Activated T-helper 2 cell treated with anti-CD3 and anti-CD28 coated beads, Interferon-gamma antibody, Interleukin-2, Interleukin-4, amounts not matched to agents 10 μg/mL and 5 μg/mL and 100 μg/mL, durations not matched to agents 14 hours and 24 hours and 36 hours (primary cell): ENCODE data around the gene HGD. TPM values are rescaled to one million over a fixed set of nuclear protein-coding genes. Genes with fewer than 3 reads are reported as not detected.
A peak's percentile ranks its signal among the peaks of the same experiment; 100 is the strongest.
"Not testable (repeated sequence)": the region's sequence is repeated elsewhere in the genome, so short reads cannot be mapped to it uniquely, and the experiment has no call there.

Source experiments
- DNase-seq: peaks from one replicate; pipeline ENCODE4 v3.0.0; 2021; ENCODE audit warnings: low spot score
- H3K27ac Mint-ChIP-seq: one replicate; pipeline ENCODE4 v1.8.0; 2021; ENCODE audit warnings: mixed read lengths
- H3K27me3 Mint-ChIP-seq: one replicate; pipeline ENCODE4 v1.8.0; 2021; ENCODE audit warnings: low read depth, mixed read lengths
- H3K36me3 Mint-ChIP-seq: one replicate; pipeline ENCODE4 v1.8.0; 2021; ENCODE audit warnings: low read depth, mixed read lengths
- H3K4me1 Mint-ChIP-seq: one replicate; pipeline ENCODE4 v1.8.0; 2021; ENCODE audit warnings: low read depth, mixed read lengths
- H3K4me3 Mint-ChIP-seq: one replicate; pipeline ENCODE4 v1.8.0; 2021; ENCODE audit warnings: low read depth, mild to moderate bottlenecking, moderate library complexity, mixed read lengths
- H3K9me3 Mint-ChIP-seq: one replicate; pipeline ENCODE4 v1.8.0; 2021; ENCODE audit warnings: mixed read lengths
- intact Hi-C: fragments of 100-400 bp; cut with micrococcal nuclease; formaldehyde crosslinking; loops from one replicate; pipeline ENCODE4 v1.15.1; 2023
- total RNA-seq: library from RNA; stranded (reverse); gene quantifications from 2 replicates; pipeline ENCODE4 v1.2.3, GENCODE V29; 2022

HGD gene, protein sequence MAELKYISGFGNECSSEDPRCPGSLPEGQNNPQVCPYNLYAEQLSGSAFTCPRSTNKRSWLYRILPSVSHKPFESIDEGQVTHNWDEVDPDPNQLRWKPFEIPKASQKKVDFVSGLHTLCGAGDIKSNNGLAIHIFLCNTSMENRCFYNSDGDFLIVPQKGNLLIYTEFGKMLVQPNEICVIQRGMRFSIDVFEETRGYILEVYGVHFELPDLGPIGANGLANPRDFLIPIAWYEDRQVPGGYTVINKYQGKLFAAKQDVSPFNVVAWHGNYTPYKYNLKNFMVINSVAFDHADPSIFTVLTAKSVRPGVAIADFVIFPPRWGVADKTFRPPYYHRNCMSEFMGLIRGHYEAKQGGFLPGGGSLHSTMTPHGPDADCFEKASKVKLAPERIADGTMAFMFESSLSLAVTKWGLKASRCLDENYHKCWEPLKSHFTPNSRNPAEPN
- total RNA-seq, result 0.14 and 0.76 TPM in 2 replicates

DNA sequence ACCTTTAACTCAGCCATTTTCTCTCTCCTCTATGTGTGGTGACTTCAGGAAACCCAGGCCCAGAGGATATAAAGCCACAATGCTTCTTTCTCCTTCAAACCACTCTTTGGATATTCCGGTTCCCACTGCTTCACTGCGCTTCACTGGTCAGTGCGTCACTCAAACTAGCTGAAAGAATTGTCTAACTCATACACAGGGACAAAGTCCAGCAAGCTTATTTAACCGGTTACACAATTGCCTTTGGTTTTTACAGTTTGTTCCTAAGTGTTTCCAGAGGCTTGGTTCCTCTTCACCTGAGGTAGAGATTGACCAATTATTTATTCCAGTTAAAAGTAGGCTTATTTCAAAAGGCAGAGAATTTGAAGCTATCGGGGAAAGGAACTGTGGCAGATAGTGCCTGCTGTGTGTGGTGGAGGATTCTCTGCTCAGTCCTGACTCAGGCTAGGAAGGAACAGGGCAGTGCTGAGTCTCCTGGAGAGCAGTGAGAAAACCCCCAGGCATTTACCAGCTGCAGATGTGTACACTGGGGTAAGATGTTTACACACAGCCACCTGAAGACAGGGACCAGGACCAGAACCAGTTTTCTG lies at the start of gene HGD:
Gene HGD (minus strand): TSS at position 145 of the 587 bp plus-strand sequence. CDS start 128 bp downstream, at position 17.
- H3K36me3 Mint-ChIP-seq, result no peaks in the 10 kb centered on the region
- no peak for DNase-seq
- peaks cover 3% of the 10 kb centered on the region for H3K27me3 Mint-ChIP-seq
- H3K9me3 Mint-ChIP-seq, result peaks cover 4% of the 10 kb centered on the region
- H3K4me1 Mint-ChIP-seq, result peaks cover 11% of the 10 kb centered on the region
- no peak within 1 kb of the TSS for H3K4me3 Mint-ChIP-seq
- H3K27ac Mint-ChIP-seq, result no peak within 1 kb of the TSS
- intact Hi-C loops, result no loop called here

DNA sequence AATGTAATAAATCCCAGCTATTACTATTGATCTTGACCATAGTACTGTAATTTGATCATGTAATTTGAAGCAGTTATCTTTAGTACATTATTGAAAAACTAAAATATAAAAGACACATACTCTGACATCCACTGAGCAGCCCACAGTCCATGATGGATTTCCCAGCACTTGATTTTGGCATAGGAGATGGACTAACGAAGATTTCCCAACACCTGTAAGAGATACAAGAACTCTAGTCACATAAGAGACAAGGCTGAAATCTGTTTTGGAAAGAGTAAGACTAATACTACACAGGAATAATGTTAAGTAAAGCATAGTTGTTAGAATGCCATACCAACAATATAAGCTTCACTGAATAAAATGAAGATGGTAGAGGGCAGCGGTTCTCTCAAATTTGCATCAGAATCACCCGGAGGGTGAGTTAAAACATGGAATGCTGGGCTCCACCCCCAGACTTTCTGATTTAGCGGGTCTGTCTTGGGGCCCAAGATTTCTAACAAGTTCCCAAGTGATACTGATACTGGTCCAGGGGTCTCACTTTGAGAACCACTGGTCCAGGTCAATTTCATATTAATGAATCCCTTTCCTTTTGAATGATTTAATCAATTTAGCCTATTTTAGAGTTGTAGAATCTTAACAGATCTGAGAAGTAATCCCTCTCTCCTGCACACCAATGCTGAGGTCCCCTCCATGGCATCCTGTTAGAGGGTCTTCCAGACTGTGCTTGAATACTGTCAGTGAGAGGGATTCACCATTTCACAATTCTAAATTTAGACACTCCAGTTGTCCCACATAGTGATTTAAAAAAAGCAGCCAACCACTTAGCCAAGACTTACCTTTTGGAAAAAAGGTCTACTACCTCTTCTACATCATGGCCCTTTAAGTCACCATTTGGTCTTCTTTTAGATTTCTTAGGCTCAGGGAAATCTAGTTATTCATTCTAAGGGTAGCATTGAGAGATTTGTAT lies 48.8 kb upstream of the HGD start:
- peaks cover 17% of the 10 kb centered on the region for H3K36me3 Mint-ChIP-seq
- DNase-seq, result no peak
- H3K4me3 Mint-ChIP-seq, result no peak overlapping the region
- peaks cover 4% of the 10 kb centered on the region for H3K9me3 Mint-ChIP-seq
- intact Hi-C loops, result no loop called here
- H3K4me1 Mint-ChIP-seq, result no peaks in the 10 kb centered on the region
- no peak overlapping the region for H3K27ac Mint-ChIP-seq
- no peaks in the 10 kb centered on the region for H3K27me3 Mint-ChIP-seq

DNA sequence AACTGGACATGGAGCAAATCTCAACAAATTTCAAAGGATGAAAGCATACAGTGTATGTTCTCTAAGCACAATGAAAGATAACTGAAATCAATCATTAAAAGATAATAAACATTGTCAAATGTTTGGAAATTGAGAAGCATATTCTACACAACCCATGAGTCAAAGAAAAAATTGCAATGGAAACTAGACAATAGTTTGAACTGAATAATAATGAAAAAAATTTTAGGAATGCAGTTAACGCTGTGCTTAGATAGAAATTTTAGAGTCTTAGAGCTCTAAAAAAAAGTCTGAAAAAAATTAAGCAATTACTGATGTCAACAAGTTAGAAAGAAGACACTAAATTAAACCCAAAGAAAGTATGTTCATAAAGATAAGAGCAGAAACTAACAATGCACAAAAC lies 44.8 kb upstream of the HGD start:
- Mint-ChIP-seq H3K27me3 (no peaks in the 10 kb centered on the region), H3K9me3 (no peaks in the 10 kb centered on the region), H3K4me3 (no peak overlapping the region), H3K4me1 (no peaks in the 10 kb centered on the region), H3K27ac (no peak overlapping the region), H3K36me3 (peaks cover 31% of the 10 kb centered on the region)
- no peak for DNase-seq
- intact Hi-C loops, result no loop called here

DNA sequence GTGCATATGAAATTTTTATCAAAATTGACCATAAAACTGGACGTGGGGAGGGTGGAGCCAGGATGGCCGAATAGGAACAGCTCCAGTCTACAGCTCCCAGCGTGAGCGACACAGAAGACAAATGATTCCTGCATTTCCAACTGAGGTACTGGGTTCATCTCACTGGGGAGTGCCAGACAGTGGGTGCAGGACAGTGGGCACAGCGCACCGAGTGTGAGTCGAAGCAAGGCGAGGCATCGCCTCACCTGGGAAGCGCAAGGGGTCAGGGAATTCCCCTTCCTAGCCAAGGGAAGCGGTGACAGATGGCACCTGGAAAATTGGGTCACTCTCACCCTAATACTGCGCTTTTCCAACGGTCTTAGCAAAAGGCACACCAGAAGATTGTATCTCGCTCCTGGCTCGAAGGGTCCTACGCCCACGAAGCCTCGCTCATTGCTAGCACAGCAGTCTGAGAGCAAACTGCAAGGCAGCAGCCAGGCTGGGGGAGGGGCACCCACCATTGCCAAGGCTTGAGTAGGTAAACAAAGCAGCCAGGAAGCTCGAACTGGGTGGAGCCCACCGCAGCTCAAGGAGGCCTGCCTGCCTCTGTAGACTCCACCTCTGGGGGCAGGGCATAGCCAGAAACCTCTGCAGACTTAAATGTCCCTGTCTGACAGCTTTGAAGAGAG lies 37.3 kb upstream of the HGD start:
- DNase-seq, result peak; percentile 73
- H3K27me3 Mint-ChIP-seq, H3K9me3 Mint-ChIP-seq, intact Hi-C loops, H3K27ac Mint-ChIP-seq: not testable (repeated sequence)
- Mint-ChIP-seq H3K36me3 (peaks cover 25% of the 10 kb centered on the region), H3K4me3 (peak overlapping the region; percentile 15), H3K4me1 (peaks cover 25% of the 10 kb centered on the region)

DNA sequence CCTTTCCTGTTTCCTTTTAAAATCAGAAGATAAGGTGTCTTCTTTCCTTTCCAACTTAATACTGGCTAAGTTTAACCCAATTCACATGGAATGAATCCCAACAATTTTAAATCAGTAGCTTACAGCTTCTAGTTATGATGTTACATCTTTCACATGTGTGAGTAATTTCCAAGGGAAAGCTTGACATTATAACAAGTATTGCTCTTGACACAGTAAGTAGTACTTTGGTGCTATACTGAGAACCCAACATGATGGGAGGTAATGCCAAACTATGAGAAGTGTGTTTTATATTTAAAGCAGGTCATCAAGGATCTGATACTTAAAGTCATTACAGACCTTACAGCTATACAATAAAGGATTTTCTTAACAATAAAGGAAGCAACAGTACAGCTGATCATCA lies 31.2 kb upstream of the HGD start:
- H3K36me3 Mint-ChIP-seq, result peaks cover 3% of the 10 kb centered on the region
- no peaks in the 10 kb centered on the region for H3K9me3 Mint-ChIP-seq
- intact Hi-C loops, result no loop called here
- peaks cover 2% of the 10 kb centered on the region for H3K4me1 Mint-ChIP-seq
- H3K27me3 Mint-ChIP-seq, result no peaks in the 10 kb centered on the region
- no peak overlapping the region for H3K4me3 Mint-ChIP-seq
- no peak overlapping the region for H3K27ac Mint-ChIP-seq
- no peak for DNase-seq

DNA sequence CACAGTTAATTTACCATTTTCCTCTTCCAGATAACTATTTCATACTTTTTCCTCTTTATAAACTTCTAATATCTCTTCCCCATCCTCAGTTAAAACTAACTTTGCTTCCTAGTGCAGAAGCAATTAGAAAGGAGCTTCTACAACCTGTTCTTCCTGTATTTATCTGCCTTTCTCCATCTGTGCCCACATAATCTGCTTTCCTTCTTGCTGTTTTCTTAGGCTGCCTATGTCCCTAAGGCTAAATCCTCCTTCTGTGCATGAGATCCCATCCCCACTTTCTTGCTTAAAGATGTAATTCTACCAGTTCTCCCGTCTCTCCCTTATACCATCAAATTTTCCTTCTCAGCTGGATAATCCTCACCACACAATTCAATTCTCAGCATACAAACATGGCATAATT lies 28.3 kb upstream of the HGD start:
- H3K4me1 Mint-ChIP-seq, result no peaks in the 10 kb centered on the region
- H3K27ac Mint-ChIP-seq, result no peak overlapping the region
- no peaks in the 10 kb centered on the region for H3K27me3 Mint-ChIP-seq
- H3K36me3 Mint-ChIP-seq, result peaks cover 19% of the 10 kb centered on the region
- intact Hi-C loops, result no loop called here
- no peaks in the 10 kb centered on the region for H3K9me3 Mint-ChIP-seq
- no peak for DNase-seq
- no peak overlapping the region for H3K4me3 Mint-ChIP-seq

DNA sequence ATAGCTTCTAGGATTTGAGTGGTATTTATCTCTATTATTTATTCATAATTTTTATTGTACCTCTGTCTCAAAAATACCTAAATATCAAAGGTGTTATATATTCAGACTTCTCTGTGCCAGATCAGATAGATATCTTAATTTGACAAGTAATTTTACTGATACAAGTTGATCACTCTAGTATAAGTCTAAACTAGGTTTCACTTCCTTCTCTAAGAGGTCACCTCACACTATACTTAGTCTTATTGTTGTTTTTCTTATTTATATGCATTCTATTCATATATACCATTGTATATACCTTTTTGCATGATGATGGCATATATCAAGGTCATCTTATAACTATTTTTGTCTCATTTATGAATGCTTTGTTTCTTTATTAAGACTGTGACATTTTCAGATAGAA lies 26.4 kb upstream of the HGD start:
- peaks cover 11% of the 10 kb centered on the region for H3K9me3 Mint-ChIP-seq
- no peak overlapping the region for H3K27ac Mint-ChIP-seq
- intact Hi-C loops, result no loop called here
- no peaks in the 10 kb centered on the region for H3K27me3 Mint-ChIP-seq
- H3K4me3 Mint-ChIP-seq, result no peak overlapping the region
- no peak for DNase-seq
- peaks cover 35% of the 10 kb centered on the region for H3K36me3 Mint-ChIP-seq
- H3K4me1 Mint-ChIP-seq, result no peaks in the 10 kb centered on the region

DNA sequence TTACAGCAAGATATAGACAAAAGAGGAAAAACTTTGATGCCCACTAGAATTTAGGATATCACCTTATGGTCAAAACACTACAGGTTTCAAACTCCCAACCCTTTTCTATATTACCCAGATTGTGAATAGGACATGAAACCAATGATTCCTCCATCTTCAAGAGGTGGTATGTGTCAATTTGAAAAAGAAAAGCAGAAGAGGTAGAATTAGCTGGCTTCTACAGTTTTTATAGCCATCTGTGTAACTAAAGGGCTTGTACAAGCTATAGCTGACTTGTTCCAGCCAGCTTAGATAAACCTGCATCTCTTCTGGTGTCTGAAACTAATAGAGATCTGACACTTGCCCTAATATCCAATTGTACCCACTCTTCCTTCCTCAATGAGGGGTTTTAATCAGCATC lies 24.9 kb upstream of the HGD start:
- Mint-ChIP-seq H3K4me1 (no peaks in the 10 kb centered on the region), H3K27me3 (no peaks in the 10 kb centered on the region), H3K36me3 (peaks cover 47% of the 10 kb centered on the region), H3K27ac (no peak overlapping the region), H3K4me3 (no peak overlapping the region), H3K9me3 (peaks cover 17% of the 10 kb centered on the region)
- DNase-seq, result no peak
- intact Hi-C loops, result no loop called here

DNA sequence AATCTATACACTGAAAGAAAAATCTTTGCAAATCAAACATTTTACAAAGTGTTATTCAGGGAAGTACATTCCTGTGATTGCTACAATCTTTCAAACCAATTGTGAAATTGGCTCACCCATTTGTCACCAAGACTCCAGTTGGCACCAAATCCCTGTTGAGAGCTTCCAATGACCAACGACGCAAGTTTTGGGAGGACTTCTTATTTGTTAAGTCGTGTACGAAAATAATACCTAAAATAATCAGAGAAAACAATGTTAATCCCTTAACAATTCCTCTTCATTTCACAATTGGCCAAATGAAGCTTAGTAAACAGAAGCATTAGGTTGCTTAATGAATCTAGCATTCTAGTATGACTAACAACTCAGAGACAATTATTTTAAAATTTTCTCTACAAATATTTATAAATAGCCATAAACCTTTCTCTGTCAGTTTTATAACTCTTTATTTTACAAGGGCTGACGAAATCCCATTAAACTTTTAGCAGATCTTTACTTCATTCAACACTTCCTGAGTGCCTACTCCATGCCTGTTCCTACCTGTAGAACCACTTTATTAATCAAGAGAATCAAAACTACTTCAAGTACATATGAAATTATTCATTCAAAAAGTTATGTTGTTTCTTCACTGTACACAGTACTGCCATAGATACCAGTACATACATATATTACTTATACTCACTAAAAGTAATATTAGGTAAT lies 24.0 kb upstream of the HGD start:
- Mint-ChIP-seq H3K4me1 (no peaks in the 10 kb centered on the region), H3K27me3 (no peaks in the 10 kb centered on the region), H3K27ac (no peak overlapping the region), H3K4me3 (no peak overlapping the region), H3K36me3 (peaks cover 50% of the 10 kb centered on the region), H3K9me3 (peaks cover 17% of the 10 kb centered on the region)
- intact Hi-C loops, result no loop called here
- DNase-seq, result no peak

DNA sequence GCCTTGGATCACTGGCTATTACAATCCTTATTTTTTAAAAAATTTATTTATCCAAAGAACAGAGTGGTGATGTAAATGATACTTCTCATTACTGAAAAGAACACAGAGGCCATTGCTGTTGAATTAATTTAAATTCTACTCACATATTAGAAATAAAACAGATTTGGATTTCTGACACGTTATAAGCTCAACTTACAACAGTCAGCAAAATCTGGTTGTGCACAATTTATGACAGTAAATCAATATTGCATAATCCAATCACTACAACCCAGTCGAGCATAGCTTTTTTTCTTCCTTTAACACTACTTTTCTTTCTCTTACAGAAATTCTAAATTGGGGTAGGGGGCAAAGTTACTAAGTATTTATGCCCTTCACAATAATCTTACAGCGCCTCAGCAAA lies 17.3 kb upstream of the HGD start:
- H3K27me3 Mint-ChIP-seq, result no peaks in the 10 kb centered on the region
- peaks cover 16% of the 10 kb centered on the region for H3K9me3 Mint-ChIP-seq
- H3K4me3 Mint-ChIP-seq, result no peak overlapping the region
- no peak overlapping the region for H3K27ac Mint-ChIP-seq
- H3K4me1 Mint-ChIP-seq, result no peaks in the 10 kb centered on the region
- no peak for DNase-seq
- intact Hi-C loops, result no loop called here
- H3K36me3 Mint-ChIP-seq, result peaks cover 25% of the 10 kb centered on the region

DNA sequence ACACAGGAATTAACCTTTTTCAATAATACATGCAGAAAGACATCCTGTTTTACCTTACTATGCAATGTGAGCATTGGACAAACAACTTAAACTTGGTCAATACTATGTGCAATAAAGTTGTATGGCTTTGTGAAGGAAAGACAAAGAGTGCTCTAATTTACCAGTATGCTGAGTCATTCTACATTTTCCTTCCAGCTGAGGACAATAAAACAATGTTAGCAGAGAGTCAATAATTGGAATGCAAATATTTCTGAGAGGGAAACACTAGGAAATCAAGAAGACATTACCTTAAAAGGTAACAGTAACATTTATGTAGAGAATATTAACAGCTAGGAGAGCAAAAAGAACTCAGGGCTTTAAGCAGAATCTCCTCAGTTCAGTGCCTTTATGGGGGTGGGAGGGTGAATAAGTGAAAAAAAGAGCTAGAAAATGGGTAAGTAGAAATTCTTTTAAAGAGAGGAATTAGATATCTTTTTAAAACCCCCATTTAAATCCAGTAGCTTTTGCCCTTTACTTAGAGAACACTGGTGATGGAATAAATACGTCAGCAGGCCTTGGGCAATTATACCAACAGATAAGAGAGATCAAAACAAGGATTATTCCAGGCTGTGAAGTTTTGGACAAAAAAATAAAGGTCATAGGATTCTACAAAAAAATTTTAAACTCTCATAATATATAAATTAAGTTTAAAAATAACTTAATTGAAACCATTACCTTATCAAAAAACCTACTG lies 11.6 kb upstream of the HGD start:
- H3K27ac Mint-ChIP-seq, result no peak overlapping the region
- intact Hi-C loops, result no loop called here
- no peaks in the 10 kb centered on the region for H3K9me3 Mint-ChIP-seq
- H3K27me3 Mint-ChIP-seq, result no peaks in the 10 kb centered on the region
- no peak for DNase-seq
- H3K4me1 Mint-ChIP-seq, result peaks cover 5% of the 10 kb centered on the region
- peaks cover 13% of the 10 kb centered on the region for H3K36me3 Mint-ChIP-seq
- H3K4me3 Mint-ChIP-seq, result no peak overlapping the region
